ENCODE results near the gene GABBR2.

Gene GABBR2

GRCh38 chr9:98315067-98315453 is 393.7 kb downstream of the GABBR2 start:
- FAIRE-seq (no peak), DNase-seq (ENCODE audit: insufficient read length, low spot score) (no peak)
- no peak for TF ChIP-seq CTCF (IDR thresholded peaks at IDR 0.05; ENCODE audit: insufficient read depth, missing control alignments)

DNA sequence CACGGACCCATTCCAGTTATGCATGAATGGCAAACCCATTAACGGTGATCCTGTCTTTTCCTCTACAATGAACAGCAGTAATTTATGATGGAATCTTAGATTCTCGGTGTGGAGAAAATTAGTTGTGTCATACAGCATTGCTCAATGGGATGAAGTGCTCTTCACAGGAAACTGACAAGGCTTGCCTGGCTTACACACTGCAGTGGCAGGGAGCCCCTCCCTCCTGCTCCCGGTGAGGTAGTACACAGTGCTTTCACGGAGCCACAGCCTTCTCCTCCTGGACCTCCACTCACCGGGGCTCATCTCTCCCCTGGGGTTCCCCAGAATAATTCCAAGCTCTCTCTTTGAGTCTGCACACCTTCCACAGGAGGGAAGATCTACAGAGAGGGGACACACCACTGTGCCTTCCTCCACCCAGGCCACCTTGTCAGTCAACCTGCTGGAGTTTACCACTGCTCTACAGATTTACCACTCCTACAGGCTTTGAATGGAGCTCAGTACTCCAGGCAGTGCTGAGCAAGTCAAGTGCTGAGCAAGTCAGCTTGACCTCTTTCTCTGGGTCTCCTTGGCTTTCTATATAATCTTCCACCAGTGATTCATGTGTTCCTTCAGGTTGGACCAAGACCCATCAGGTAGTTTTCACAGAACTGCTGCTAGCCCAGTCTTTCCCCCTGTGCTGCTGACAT is 394.2 kb downstream of the GABBR2 start:
- FAIRE-seq (no peak), DNase-seq (ENCODE audit: insufficient read length, low spot score) (no peak)
- TF ChIP-seq CTCF (IDR thresholded peaks at IDR 0.05; ENCODE audit: insufficient read depth, missing control alignments): no peak

- no peak for TF ChIP-seq CTCF (IDR thresholded peaks at IDR 0.05; ENCODE audit: insufficient read depth, missing control alignments)
- no peak for DNase-seq (ENCODE audit: insufficient read length, low spot score)
- FAIRE-seq: no peak
Observed at GRCh38 chr9:98312365-98312764, 396.4 kb downstream of the GABBR2 start.

GRCh38 chr9:98311541-98311940 is 397.2 kb downstream of the GABBR2 start:
- no peak for DNase-seq (ENCODE audit: insufficient read length, low spot score)
- TF ChIP-seq CTCF (IDR thresholded peaks at IDR 0.05; ENCODE audit: insufficient read depth, missing control alignments): no peak
- no peak for FAIRE-seq

- no peak for TF ChIP-seq CTCF (IDR thresholded peaks at IDR 0.05; ENCODE audit: insufficient read depth, missing control alignments)
- no peak for FAIRE-seq
- DNase-seq (ENCODE audit: insufficient read length, low spot score): no peak
Observed at GRCh38 chr9:98310752-98311392, 397.9 kb downstream of the GABBR2 start.

DNA sequence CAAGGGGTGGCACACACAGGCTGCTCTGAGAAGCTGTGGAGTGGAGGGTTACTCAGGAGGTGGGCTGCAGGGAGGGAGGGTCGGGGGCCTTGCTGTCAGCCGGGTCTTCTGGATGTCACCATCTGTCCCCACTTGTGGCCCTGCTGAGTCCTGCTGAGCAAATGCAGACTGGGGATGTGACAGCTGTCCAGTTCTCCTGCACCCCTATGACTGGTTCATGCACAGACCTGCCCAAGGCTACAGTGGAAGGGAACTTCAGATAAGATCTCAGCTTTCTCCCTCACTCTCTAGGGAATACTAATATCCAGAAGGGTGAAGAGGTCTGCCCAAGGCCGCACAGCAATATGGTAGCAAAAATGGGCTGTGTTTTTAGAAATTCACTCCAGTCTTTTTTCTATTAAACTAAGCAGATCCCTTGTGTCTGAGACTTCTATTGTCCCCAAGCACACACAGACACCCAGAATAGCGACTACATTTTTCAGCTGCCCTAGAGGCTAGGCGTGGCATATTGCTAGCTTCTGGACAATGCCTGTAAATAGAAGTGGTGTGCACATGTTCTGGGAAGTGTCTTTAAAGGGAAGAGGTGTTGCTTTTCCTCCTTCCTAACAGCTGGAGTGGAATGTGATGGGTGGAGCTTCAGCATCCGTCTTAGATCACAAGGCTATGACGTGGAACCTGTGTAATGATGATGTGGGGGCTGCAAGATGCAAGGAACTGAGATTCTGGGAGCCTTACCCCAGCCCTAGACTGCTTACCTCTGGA is 402.2 kb downstream of the GABBR2 start:
- DNase-seq (ENCODE audit: insufficient read length, low spot score): no peak
- no peak for TF ChIP-seq CTCF (IDR thresholded peaks at IDR 0.05; ENCODE audit: insufficient read depth, missing control alignments)
- FAIRE-seq: no peak

Measured in D721Med (cell line).